ENCODE measurements around the gene CHRNA9.

GRCh38 chr4:40285692-40286091, 49.4 kb upstream of the CHRNA9 start:
- TF ChIP-seq CTCF (IDR thresholded peaks at IDR 0.05; ENCODE audit: low read length) (no peak), EZH2phosphoT487 (IDR thresholded peaks at IDR 0.05; ENCODE audit: low read length) (no peak), EZH2 (optimal IDR thresholded peaks at IDR 0.05; ENCODE audit: low read depth, low read length) (no peak)

Data from MM.1S (cell line).